NCI-H524 (cell line): Measurements from ENCODE around the gene FOXP1.

Experiments
- DNase-seq, 2 experiments: peaks; one replicate each; lab custom pipeline; 2025; lab: John Stamatoyannopoulos, UW

FOXP1 gene

GRCh38 chr3:71428841-71429596 lies 154.5 kb downstream of the FOXP1 start:
- peak in 1 of 2 experiments; percentile 57 for DNase-seq

GRCh38 chr3:71425491-71426071 lies 157.9 kb downstream of the FOXP1 start:
- DNase-seq = no peak

DNA sequence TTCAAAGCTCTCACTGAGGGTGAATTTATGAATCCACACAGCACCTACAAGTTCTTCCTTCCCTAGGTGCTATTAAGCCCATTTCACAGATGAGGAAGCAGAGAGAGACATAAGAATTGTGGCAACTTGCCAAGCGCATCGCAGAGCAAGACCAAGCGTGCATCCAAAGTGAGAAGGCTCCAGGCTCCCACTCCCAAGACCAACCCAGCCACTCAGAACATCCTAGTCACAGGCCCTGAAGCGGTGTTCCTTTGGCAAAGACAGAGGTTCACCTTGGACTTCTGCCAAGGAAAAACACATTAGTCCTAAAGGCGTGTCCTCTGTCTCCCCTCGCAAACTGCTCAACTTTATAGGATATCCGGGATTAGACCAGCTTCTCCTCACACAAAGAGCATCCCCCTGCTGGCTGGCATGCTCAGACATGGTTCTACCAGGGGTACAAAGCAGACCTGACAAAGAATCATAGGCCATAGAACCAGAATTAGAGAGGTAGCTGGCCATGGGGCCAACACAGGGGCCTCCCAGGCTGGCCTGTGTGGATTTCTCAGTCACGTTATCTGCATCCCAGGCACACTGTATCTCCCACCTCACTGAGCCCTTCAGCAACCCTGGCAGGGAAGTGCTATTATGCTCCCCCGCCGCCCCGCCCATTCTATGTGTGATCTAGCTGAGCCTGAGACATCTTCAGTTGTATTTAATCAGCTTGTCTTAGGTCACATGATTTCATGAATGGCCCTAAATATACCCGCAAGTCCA lies 160.2 kb downstream of the FOXP1 start:
- DNase-seq = peak; percentile 18 to 70

DNA sequence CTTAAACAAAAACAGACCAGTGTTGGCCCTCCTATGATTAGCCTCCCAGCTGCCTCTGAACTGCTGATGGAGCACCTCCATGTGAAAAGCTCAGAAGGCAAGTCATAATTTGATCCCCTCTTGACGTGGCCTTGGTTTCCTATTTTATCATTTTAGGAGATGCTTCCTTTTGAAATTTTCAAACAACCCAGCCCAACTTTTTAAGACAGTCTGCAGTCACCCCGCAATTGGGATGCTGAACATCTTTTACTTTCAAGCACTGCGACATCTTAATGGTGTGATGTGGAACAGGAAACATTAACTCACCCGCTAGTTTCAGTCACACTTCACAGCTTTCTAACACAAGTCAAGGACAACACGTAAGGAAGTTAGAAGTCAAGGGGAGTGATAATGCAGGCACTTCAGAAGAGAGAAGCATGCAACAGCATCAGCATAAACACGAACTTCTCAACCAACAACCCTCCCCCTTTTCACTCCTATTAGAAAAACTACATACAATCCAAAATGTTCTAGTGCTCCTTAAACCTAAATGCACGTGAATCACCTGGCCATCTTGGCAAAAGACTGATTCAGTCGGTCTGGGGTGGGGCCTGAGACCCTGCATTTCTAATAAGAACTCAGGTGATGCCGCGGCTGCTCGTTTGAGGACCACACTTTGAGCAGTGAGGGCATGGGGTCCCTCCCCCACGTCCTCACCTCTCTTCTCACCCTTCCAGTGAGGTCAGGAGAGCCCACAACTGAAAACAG lies 161.5 kb downstream of the FOXP1 start:
- no peak for DNase-seq

DNA sequence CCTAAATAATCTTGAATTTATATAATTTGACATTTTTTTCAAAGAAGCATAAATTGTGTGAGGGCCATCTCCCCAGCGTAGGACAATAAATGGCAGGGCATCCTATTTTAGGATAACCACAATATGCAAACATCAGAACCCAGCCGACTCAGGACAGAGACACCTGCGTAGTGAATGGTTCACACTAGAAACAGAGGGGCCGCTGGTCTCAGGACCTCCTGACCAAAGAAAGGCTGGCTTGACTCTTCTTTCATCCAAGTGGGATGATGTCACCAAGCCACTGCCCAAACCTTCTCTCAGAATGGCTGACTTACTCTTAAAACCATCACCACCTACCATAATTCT lies 162.1 kb downstream of the FOXP1 start:
- no peak for DNase-seq

- DNase-seq = no peak
Measured at GRCh38 chr3:71419369-71419768, 164.2 kb downstream of the FOXP1 start.

DNA sequence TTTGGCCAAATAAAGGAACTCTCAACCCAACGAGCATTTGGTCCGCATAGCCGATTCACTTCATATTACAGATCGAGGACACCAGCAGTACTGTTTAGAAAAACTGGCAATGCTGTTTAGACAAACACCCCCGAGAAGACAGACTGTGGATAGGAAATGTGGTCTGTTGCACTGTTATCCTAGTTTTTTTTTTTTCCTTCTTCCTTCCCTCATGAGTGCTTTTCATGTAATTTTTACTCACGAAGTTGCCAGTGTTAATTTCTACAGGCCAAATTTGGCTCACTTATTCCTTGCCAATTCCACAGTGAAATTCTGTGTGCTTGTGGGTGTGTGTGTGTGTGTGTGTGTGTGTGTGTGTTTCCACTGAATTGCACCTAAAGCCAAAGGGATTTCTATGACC lies 165.7 kb downstream of the FOXP1 start:
- DNase-seq = no peak

DNA sequence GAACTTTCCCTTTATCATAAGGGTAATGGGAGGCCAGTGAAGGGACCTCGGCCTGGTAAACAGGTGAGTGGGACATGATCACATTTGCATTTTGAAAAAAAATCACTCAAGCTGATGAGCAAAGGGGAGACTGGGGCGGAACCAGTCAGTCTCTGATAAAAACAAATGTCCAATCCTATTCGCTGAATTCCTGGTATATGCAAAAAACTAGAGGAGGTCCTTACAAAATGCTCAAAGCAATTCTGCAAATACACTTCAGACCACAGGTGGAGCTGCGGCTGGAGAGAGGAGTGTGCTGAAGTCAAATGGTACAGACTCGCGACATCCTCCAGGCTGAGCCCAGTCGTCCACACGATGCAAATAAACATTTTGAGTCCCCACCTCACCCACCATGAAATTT lies 166.7 kb downstream of the FOXP1 start:
- DNase-seq = peak in 1 of 2 experiments; percentile 49

GRCh38 chr3:71415681-71416122 lies 167.8 kb downstream of the FOXP1 start:
- no peak for DNase-seq

DNA sequence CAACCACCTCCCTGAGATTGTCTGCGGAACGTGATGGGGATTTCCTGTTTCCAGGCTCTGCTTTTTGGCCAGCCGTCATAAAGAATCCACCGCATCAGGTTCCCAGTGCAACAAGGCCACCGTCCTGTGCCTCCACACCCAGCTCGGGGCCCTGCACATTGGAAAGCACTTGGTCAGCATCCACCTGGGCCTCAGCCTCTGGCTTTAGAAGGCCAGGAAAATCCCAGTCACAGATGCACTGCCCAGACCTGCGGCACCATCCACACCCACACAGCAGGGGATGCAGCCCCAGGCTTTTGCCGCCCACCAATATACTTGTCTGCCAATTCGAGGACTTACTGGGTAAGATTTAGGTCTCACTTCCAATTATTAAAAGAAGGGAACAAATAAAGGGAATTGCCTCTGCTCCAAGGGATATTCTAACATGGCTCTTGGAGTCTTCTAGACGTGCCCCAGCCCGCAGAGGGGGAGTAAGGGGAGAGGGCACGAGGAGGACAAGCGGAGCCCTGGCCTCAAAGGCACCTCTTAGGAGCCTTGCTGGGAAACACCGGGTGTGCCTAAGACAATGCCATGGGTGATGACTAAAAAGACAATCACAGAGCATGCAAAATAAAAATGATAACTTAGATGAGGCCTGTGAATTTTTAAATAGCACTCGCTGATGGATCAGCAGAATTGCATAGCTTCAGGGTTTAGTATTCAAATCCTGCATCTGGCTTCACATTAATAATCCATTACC lies 169.2 kb downstream of the FOXP1 start:
- no peak for DNase-seq

DNA sequence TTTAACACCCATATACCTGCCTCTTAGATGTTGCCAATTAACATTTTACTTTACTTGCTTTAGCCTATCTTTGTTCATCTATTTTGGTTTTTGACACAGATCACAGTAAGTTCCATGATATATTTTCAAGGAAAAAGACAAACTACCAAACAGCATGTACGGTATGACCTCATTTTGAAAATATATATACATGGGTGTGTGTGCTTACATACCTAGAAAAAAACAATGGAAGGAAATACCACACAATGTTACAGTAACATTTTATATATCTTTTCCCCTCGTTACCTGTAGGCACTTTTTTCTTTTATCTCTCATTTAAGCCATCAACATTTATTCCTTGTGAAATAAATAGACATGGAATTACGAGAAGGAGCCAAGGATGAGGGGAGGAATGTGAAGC lies 170.0 kb downstream of the FOXP1 start:
- DNase-seq = no peak

DNA sequence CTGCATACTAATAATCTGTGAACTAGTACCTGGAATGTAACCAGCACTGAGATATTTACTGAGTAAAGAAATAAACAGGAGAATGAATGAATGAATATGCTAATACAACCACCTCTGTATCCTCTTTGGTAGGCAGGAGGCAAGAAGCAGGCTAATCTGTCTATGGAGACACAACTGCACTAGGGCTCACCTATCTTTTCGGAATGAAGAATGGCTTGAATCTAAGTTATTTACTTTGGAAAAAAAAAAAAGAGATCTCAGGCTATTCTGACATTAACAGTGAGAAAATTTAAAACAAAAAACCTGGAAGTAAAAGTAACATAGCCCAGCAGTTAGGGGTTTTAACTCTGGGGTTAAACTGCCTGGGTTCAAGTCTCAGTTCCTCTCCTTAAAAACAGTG lies 174.2 kb downstream of the FOXP1 start:
- DNase-seq = no peak

DNA sequence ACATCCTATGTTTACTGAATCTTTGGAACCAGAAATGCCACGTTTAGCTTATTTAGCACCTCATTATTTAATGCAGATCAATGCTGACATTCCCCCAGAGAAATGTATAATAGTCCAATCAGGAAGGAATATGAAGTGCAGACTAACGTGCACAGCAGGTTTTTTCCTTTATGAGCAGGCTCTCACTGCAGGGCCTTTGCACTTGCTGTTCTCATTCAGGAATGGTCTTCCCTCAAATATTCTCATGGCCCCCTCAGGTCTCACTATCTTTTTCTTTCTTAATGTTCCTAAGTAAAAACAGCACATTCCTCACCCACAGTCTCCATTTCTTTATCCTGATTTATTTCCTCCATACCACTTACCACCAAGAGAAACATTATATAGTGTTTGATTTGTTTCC lies 174.6 kb downstream of the FOXP1 start:
- no peak for DNase-seq

- DNase-seq = peak; percentile 39 to 82
Measured at GRCh38 chr3:71407823-71408222, 175.7 kb downstream of the FOXP1 start.

DNA sequence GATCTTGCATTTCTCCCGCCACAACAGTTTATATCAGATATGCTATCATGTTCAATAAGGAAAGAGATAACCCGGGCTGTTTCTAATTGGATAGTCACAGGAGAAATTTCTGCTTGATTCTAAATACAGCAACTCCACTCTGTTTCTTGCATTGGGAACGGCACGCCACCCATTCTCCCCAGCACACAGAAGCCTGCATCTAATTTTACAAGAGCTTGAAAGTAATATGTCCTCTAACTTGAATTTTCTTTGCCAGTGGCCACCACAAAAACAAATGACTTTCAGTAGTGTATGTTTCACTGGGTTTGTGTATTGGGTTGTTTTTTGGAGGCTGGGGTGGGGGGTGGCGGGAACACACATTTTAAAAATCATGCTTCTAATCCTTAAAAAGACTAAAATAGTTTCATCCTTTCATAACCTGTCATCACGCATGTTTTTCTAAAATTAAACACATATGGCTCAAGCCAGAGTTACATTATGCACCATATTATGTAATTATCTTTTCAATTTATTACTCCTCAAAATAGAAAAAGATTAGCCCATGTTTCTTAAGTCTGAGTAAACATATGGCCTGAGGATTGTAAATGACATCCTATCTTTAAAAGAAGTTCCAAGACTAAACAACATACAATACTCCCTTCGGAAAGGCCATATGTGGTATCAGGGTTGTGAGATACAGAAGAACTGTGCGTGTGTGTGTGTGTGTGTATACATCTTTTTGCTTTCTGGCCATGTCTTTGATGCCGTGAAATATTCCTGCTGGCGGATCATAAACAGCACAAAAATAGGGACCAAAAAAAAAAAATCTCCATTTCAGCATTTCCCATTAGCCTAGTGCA lies 176.3 kb downstream of the FOXP1 start:
- peak; percentile 39 to 82 for DNase-seq

DNA sequence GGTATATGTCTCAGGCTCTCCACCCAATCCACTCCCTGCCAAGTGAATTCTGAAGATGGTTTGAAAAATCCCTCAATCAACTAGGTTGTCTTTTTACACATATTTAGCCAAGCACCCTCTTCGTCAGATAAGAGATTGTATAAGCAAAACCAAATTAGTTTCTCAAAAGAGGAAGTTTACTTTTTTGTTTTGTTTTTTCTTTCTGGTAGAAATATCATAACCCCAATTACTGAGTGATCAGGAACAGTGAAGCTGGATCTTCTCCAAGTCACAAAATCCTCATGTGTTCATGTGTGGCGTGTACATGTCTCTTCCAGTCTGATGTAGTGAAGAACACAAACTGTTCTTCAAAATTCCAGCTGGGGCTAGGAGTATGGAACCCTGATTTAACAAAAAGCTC lies 180.6 kb downstream of the FOXP1 start:
- DNase-seq = no peak

DNA sequence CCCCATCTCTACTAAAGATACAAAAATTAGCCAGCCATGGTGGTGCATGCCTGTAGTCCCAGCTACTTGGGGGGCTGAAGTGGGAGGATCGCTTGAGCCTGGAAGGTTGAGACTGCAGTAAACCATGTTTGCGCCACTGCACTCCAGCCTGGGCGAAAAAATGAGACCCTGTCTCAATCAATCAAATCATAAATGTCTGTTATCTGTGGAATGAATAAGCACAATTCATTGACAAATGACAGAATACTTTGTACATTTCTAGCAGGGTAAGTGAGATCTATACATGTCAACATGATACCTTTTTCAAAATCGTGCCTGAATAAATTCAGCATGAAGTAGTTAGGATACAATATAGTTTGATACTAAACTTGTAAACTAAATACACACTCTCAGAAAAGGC lies 181.2 kb downstream of the FOXP1 start:
- DNase-seq = no peak

GRCh38 chr3:71401695-71402231 lies 181.8 kb downstream of the FOXP1 start:
- peak in 1 of 2 experiments; percentile 39 for DNase-seq

- DNase-seq = no peak
Measured at GRCh38 chr3:71400986-71401451, 182.5 kb downstream of the FOXP1 start.

- DNase-seq = no peak
Measured at GRCh38 chr3:71399478-71399877, 184.1 kb downstream of the FOXP1 start.
